HG03469 (cell line): ENCODE measurements around the gene UCHL1.
"Not testable (repeated sequence)": the region's sequence is repeated elsewhere in the genome, so short reads cannot be mapped to it uniquely, and the experiment has no call there.

Source experiments
- ATAC-seq: cut with Tn5 transposase; IDR thresholded peaks from one replicate; pipeline ENCODE4 v1.9.1; 2021; ENCODE audit warnings: mild to moderate bottlenecking, moderate library complexity, moderate number of reproducible peaks; ENCODE audit not compliant: unreplicated experiment

The UCHL1 gene

DNA sequence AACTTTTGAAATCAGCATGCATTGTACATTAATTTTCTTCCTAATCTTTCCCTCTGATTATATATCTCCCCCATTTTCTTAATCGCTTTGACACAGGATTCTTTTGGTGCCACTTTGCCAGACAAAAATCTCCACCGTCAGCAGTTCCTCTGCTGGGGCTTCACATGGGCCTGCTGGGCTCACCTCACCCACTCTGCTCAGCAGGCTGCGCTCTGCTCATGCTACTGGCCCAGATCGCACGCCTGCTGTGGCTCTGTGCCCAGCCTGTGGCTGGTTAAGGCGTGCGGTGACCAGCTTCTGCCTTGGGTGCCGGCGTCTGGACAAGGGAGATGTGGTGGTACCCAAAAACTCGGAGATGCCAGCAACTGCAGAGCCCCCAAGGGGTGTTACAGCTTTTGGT is 31.1 kb downstream of the UCHL1 start:
- no peak for ATAC-seq

DNA sequence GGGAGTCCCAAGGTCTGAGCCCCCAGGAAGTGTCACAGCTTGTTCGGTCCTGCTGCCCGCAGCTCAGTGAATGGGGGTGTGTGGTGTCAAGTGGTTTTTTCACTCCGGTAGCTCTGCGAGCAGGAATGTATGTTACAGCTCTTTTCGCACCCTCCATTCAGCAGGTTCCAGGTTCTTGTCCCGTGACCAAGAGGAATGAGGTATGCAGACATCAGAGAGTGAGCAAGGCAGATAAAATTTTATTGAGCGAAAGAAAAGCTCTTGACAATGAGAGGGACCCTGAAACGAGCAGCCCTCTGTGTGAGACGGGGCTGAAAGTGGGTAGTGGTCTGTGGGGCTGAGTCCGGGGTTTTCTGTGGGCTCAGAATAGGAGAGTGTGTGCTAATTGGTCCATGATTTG is 31.5 kb downstream of the UCHL1 start:
- ATAC-seq = no peak

DNA sequence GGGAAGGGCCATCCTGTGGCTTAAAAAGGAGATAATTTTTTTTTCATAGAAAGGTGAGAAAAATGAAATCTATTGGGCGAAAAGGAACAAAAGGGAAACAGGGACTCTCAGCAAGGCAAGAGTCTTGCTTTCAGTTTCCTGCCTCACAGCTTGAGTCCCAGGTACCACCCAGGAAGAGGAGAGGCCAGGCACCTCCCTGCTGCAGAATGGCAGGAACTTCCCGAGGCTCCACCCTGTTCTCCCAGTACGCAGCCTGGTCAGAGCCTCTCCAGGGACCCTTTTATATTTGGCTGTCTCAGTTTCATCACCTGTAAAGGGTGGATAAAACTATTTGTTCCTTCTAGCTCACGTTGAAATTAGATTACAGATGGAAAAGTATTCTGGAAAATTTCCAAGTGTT is 33.8 kb downstream of the UCHL1 start:
- ATAC-seq = no peak

DNA sequence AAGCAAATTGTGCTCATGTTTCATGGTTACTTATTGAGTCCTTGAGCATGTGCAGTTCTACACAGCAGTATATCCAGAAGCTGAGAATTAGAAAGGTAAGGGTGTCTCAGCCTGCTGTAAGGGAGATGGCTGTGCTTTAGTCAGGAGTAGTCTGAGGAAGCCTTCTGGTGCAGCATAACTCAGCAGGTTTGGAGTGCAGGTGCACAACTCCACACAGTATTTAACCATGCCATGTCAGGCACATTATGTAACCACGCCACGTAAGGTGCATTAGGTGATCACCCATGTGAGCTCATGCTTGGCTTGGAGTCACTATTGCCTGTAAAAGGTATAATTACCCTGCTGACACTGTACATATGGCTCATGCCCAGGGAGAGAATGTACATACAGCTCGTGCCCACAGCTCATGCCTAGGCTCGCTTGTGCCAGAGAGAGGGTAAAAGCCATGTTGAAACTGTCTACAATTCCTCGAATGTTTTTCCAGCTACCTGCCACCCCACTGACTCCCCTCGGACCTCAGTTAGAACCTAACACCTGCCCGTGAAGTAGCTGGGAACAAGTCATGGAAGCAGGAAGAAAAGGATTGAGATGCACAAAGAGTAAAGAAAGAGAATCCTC is 37.8 kb downstream of the UCHL1 start:
- ATAC-seq = no peak

DNA sequence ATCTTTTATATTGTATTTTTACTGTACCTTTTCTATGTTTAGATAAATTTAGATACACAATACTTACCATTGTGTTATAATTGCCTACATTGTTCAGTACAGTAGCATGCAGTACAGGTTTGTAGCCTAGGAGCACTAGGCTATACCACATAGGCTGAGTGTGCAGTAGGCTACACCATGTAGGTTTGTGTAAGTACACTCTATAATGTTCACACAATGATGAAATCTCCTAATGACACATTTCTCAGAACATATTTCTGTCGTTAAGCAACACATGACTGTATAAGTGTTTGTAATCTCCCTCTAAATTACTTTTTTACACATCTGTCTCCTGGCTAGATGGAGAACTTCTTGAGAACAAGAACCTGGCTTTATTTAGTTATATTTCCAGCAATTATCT is 40.3 kb downstream of the UCHL1 start:
- ATAC-seq = no peak

DNA sequence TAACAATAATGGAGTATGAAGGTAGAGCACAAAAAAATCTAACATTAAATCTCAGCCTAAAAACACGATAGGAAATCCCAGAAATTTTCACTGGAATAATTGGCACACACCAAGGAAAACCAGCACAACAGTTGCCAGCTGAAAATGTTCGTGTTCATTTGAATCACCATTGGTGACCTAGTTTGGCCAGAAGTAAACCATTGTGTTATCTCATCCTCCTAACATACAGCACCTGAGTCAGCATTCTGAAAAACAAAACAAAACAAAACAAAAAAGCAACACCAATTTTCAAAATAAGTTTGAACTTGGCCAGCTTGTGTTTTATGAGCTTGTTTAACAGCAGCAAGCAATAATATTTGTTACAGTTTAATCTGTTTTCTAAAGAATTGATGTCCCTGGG is 41.1 kb downstream of the UCHL1 start:
- no peak for ATAC-seq

DNA sequence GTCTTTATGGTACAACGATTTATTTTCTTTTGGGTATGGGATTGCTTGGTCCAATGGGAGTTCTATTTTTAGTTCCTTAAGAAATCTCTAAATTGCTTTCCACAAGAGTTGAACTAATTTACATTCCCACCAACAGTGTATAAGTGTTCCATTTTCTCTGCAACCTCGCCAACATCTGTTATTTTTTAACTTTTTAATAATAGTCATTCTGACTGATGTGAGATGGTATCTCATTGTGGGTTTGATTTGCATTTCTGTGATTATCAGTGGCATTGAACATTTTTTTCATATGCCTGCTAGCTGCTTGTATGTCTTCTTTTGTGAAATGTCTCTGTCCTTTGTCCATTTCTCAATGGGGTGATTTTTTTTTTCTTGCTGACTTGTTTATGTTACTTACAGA is 42.8 kb downstream of the UCHL1 start:
- ATAC-seq = no peak

DNA sequence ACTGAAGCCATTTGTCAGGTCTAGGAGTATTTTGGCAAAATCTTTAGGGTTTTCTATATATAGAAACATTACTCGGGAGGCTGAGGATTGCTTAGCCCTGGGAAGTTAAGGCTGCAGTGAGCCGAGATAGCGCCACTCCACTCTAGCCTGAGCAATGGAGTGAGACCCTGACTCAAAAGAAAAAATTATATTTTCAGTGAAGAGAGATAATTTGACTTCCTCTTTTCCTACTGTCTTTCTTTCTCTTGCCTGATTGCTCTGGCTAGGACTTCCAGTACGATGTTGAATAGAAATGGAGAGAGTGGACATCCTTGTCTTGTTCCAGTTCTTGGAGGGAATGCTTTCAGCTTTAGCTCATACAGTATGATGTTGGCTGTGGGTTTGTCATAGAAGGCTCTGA is 44.4 kb downstream of the UCHL1 start:
- no peak for ATAC-seq

DNA sequence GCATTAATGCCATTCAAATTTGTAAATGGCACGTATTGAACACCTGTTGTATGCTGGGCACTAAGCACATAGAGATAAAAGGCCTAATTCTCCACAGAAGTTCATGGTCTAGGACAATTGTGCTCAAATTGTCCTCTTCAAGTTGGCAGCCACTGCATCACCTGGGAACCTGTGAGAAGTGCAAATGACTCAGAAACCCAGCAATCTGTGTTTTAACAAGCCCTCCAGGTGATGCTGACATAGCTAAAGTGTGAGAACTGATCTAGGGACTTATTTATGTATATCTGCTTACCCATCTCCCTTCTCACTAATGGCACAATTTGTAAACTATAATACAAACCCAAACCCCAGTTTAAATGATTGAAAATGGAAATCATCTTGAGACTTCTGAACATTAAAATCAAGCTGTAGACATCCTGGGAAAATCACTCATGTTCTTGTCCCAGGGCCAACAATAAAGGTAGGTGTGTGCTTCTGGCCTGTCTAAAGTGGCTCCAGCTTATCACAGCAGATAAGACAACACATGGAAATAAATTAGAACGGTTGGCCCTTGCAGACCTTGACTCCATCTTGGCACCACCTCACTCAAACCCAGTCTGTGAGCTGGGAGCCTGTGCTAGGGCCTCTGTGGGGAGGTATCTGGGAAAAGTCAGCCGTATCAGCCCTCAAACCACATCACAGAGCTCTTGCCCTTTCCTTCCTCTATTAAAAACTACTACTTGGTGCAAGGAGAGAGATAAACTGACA is 46.8 kb downstream of the UCHL1 start:
- no peak for ATAC-seq

DNA sequence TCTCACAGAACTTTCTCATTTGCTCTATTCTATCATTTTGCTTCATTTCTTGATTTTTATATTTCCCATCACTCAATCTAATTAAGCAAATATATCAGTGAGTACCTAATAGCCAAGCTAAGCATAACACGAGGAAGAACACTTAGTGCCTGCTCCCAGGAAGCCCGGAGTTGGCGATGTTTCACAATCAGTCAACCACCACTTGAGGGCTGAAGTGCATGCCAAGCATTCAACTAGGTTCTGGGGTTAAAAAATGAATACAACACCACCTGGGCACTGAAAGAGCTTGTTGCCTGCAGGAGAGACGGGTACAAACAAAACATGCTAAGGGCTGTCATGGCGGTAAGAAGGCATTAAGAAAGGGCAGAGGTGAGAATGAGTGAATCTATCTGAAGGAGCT is 47.5 kb downstream of the UCHL1 start:
- no peak for ATAC-seq

DNA sequence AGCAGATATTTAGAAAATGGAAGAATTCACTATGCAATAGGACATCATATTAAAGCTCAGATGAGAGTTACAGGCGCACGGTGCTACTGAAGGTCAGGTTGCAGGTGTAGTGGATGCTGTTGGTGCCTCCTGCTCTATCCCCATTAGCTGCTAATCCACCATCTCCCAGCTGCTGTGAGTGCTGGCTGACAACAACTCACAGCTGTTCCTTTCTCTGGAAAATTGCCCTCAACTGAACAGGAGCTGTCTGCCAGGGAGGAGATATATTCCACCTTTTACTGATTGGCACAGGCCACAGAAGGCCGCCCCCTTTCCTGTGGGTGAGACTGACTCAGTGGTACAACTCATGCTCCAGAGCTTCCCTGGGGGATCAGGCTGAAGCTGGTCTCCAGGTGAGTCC is 48.7 kb downstream of the UCHL1 start:
- ATAC-seq = no peak

DNA sequence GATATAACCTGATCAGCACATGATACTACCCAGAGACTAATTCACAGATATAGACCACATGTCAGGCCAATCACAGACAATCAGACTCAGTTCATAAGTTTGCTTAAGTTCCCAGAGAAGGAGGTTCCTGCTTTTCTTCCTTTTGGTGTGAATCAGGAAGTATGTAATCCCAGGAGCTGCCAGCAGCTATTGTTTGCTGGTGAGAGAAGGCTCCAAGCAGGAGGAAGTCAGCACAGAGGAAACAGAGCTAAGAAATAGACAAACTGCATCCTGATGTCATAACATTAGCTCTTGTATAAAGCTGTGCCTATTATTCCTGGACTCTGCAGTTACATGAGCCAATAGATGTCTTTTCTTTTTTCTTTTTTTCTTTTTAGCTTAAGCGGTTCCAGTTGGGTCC is 50.9 kb downstream of the UCHL1 start:
- no peak for ATAC-seq

DNA sequence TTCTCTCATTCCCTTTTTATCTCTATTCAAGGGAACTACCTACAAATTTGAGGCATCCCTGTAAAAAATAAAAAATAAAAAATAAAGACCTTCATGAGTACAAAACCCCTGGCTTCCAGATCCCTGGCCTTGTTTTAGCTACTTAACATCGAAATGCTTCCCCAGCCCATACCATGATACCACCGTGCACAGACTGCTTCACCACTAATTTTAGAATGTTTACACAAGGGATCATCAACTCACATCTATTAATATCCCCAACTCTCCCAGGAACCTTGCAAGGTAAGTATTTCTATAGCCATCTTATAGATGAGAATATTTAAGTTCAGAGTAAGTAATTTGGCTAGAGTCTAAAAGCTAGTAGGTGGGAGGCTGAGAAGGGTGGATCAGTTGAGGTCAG is 51.7 kb downstream of the UCHL1 start:
- no peak for ATAC-seq

DNA sequence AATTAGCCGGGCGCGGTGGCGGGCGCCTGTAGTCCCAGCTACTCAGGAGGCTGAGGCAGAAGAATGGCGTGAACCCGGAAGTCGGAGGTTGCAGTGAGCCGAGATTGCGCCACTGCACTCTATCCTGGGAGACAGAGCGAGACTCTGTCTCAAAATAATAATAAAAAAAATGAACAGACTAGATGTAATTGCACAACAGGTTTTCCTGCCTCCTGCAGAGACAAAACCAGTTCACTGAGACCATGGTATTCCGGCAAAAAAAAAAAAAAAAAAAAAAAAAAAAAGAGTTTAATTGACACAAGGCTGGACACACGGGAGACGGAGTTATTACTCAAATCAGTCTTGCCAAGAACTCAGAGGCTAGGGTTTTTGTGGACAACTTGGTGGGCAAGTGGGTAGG is 58.7 kb downstream of the UCHL1 start:
- ATAC-seq = not testable (repeated sequence)

DNA sequence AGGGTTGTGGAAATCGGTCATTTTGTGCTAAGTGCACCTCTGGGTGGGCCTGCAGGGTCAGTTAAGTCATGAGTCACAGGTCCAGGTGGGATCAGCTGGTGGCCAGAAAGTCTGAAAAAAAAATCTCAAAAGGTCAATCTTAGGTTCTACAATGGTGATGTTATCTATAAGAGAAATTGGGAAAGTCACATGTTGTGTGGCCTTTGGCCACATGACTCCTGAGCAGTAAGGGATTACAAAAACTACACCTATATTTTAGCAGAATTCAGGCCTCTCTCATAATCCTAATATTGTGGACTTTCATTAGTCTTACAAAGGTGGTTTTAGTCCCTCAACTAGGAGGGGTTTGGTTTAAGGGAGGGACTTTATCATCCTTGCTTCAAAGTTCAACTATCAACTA is 59.1 kb downstream of the UCHL1 start:
- no peak for ATAC-seq
